ENCODE measurements around the gene NDUFAF8. TPM values are rescaled to one million over a fixed set of nuclear protein-coding genes. Genes with fewer than 3 reads are reported as not detected.

Gene NDUFAF8
- total RNA-seq, 2 experiments from 2014 or later = 42.3 to 48.3 TPM

DNA sequence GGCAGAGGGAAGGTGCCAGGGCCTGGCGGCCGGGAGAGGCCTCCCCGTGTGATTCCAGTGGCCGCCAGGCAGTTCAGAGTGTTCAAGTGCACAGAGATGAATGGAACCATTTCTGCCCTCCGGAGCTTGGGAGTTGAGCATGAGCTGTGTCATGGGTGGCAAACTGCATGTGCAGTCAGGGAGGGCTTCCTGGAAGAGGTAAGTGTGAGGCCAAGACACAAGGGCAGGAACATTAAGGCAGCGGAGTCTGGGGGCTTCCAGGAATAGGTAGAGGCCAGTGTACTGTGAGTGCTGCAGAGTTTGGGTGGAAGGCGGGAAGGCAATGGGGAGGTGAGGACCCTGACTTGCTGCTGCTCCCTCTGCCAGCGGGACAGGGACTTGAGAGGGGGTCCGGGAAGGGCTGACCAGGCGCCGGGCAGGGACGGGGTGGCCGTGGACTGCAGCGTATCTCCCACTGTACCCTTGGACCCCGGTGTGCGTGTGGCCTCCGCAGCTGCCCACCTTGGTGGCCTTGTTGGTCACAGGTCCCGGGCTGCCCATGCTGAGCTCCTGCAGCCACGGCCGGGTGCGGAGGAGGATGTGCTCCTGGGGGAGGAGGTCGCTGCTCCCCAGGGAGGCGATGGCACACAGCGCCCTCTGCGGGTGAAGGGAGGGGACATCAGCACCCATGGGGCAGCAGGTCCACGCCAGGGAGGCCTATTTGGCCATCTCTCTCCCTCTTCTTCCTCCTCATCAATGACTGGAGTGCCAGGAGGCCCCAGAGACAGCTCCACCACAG is 8.9 kb upstream of the NDUFAF8 start:
- Mint-ChIP-seq H3K4me3 (no peak overlapping the region), H3K4me1 (ENCODE audit: low read depth) (peaks cover 10% of the 10 kb centered on the region), H3K27ac (no peak overlapping the region), H3K36me3 (ENCODE audit: low read depth) (peaks cover 24% of the 10 kb centered on the region), H3K9me3 (ENCODE audit: insufficient read depth) (no peaks in the 10 kb centered on the region), H3K27me3 (ENCODE audit: low read depth) (no peaks in the 10 kb centered on the region)
- ChIA-PET CTCF (no interaction called here), POLR2A (interaction anchor here (1.0 kb wide), 1 partner anchor 9 kb away, joined by 4 read pairs; the partner anchor contains the start of genes NDUFAF8 and TEPSIN)
- ATAC-seq = no peak
- no peak for DNase-seq

GRCh38 chr17:81231121-81231645 is 7.9 kb upstream of the NDUFAF8 start:
- POLR2A ChIA-PET = no interaction called here

DNA sequence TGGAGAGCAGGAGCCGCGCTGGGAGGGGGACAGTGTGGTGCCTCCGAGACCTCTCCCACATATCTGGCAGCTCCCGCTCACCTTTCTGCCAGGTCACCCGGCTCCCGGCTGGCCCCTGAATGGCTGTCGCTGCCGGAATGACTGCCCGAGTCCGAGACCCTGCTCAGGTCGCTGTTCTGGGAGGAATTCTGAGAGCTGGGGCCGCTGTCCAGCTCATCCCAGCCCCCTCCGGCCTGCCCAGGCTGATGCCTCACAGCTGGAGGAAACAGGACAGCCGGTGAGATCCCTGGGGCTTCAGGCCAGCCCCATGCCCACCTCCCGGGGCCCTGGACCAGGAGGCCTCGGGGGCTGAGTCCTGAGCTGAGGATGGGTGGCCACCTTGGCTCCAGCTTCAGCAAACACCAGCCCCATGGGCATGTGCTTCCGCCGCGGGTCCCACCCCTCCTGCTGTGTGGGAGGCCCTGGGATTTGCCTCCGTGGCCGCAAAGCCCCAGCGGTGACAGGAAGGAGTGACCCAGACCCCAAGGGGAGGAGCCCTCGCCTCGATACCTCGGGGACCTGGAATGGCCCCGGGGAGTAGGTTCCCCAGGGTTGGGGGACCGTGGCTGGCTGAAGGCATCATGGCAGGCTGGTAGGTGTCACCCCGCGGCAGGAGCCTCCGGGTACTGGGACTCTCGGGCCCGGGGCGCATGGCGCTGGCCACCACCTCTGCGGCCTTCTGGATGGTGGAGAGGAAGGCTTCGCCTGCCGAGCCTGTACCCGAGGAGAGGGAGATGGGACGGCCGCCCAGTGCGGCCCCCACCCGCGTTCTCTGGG is 7.1 kb upstream of the NDUFAF8 start:
- Mint-ChIP-seq H3K36me3 (ENCODE audit: low read depth) (peaks cover 24% of the 10 kb centered on the region), H3K9me3 (ENCODE audit: insufficient read depth) (no peaks in the 10 kb centered on the region), H3K27ac (no peak overlapping the region), H3K27me3 (ENCODE audit: low read depth) (no peaks in the 10 kb centered on the region), H3K4me3 (no peak overlapping the region), H3K4me1 (ENCODE audit: low read depth) (peaks cover 15% of the 10 kb centered on the region)
- ChIA-PET CTCF (no interaction called here), POLR2A (interaction anchor here (0.6 kb wide), 1 partner anchor 1372 kb away, joined by 3 read pairs; no protein-coding TSS in a partner anchor)
- DNase-seq (no peak), ATAC-seq (no peak)

More at GRCh38 chr17:81231121-81231645, 7.9 kb upstream of the NDUFAF8 start:
- CTCF ChIA-PET = no interaction called here
- no peak for ATAC-seq
- H3K27ac Mint-ChIP-seq = no peak overlapping the region
- peaks cover 24% of the 10 kb centered on the region for H3K36me3 Mint-ChIP-seq (ENCODE audit: low read depth)
- DNase-seq = no peak
- H3K27me3 Mint-ChIP-seq (ENCODE audit: low read depth) = no peaks in the 10 kb centered on the region
- peaks cover 14% of the 10 kb centered on the region for H3K4me1 Mint-ChIP-seq (ENCODE audit: low read depth)
- no peak overlapping the region for H3K4me3 Mint-ChIP-seq
- no peaks in the 10 kb centered on the region for H3K9me3 Mint-ChIP-seq (ENCODE audit: insufficient read depth)

DNA sequence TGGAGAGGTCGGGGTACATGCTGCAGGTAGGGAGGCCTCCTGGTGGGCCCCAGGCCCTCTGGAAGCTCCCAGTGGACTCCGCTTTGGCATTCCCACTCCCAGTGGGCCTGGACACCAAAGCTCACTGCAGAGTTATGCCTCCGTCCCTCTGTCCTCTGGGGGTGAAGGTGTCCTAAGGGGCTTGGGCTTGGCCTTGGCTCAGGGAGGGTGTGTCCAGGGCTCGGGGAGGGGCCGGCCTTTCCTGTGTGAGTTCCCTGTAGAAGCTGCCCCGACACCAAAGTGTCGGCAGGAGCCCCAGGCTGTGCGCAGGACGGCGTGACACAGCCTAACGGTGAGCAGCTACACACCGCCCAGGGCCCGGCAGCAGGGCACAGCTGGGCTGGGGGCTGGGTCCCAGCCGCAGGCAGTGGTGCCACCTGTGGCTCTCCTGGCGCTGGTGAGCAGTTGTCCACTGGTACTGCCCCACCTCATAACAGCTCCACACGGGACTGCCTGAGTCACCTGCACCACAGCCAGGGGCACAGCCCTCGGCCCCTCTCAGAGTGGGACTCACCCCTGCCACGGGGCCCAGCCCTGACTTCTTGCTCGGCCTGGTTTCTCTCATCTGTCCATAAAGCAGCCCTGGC is 6.4 kb upstream of the NDUFAF8 start:
- no peak overlapping the region for H3K4me3 Mint-ChIP-seq
- no peaks in the 10 kb centered on the region for H3K27me3 Mint-ChIP-seq (ENCODE audit: low read depth)
- ChIA-PET POLR2A (no interaction called here), CTCF (no interaction called here)
- H3K27ac Mint-ChIP-seq = no peak overlapping the region
- no peak for DNase-seq
- no peaks in the 10 kb centered on the region for H3K9me3 Mint-ChIP-seq (ENCODE audit: insufficient read depth)
- H3K4me1 Mint-ChIP-seq (ENCODE audit: low read depth) = peaks cover 18% of the 10 kb centered on the region
- ATAC-seq = no peak
- peaks cover 21% of the 10 kb centered on the region for H3K36me3 Mint-ChIP-seq (ENCODE audit: low read depth)

GRCh38 chr17:81233316-81233715 is 5.8 kb upstream of the NDUFAF8 start:
- no peaks in the 10 kb centered on the region for H3K27me3 Mint-ChIP-seq (ENCODE audit: low read depth)
- ATAC-seq (no peak), DNase-seq (no peak)
- H3K9me3 Mint-ChIP-seq (ENCODE audit: insufficient read depth) = no peaks in the 10 kb centered on the region
- peaks cover 16% of the 10 kb centered on the region for H3K36me3 Mint-ChIP-seq (ENCODE audit: low read depth)
- H3K27ac Mint-ChIP-seq = no peak overlapping the region
- peaks cover 17% of the 10 kb centered on the region for H3K4me1 Mint-ChIP-seq (ENCODE audit: low read depth)
- POLR2A ChIA-PET = interaction anchor here (0.6 kb wide), 1 partner anchor 16 kb away, joined by 3 read pairs; no protein-coding TSS in a partner anchor
- CTCF ChIA-PET = no interaction called here
- no peak overlapping the region for H3K4me3 Mint-ChIP-seq

DNA sequence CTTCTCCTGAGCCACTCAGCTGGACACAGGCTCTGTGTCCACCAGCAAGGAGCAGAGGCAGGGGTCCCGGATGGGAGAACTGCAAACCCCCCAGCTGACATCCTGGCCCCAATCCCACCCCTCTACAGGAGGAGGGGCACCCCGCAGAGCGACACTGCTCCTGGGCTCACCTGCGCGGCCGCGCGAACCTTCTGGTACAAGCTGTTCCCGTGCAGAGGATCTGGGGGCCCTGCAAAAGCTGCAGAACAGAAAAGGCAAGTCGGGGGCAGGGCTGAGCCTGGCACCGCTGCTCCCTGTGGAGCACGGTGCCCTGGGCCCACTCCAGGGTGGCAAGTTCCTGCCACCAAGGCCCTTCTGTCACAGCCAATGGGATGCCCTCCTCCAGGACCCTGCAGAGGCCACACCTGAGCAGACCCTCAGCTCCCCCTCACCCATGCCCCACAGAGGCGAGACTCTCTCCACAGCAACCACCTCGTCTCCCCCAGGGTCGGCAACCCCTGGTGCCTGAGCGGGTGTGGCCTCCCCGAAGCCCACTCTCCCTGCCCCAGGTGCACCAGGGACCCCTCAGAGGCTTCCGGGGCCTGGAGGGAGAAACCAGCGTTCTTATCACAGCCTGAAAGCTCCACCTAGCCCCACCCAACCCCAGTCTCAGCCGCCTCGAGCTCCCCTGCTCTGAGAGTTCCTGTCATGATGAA is 5.2 kb upstream of the NDUFAF8 start:
- Mint-ChIP-seq H3K27ac (no peak overlapping the region), H3K4me1 (ENCODE audit: low read depth) (peaks cover 15% of the 10 kb centered on the region), H3K27me3 (ENCODE audit: low read depth) (no peaks in the 10 kb centered on the region), H3K4me3 (no peak overlapping the region), H3K36me3 (ENCODE audit: low read depth) (peaks cover 14% of the 10 kb centered on the region), H3K9me3 (ENCODE audit: insufficient read depth) (no peaks in the 10 kb centered on the region)
- ChIA-PET POLR2A (interaction anchor here (0.6 kb wide), 1 partner anchor 15 kb away, joined by 3 read pairs; no protein-coding TSS in a partner anchor), CTCF (no interaction called here)
- no peak for DNase-seq
- ATAC-seq = no peak

DNA sequence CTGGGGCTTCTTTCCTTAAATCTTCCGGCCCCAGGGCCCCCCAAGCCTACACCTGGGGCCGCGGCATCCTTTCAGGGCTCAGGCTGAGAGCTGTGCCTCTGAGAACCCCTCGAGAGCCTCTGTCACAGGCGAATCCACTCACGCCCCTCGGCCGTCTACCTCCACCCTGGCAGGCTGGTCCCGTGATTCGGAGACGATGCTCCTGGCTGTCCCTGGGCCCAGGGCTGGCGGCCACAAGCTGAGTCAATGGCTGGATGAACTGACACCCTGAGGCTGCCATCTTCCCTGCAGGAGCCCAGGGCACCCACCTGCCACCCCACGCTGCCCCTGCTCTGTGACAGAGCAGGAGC is 4.6 kb upstream of the NDUFAF8 start:
- DNase-seq (no peak), ATAC-seq (no peak)
- no peak overlapping the region for H3K27ac Mint-ChIP-seq
- H3K4me1 Mint-ChIP-seq (ENCODE audit: low read depth) = peaks cover 15% of the 10 kb centered on the region
- no peak overlapping the region for H3K4me3 Mint-ChIP-seq
- H3K36me3 Mint-ChIP-seq (ENCODE audit: low read depth) = peaks cover 13% of the 10 kb centered on the region
- ChIA-PET POLR2A (no interaction called here), CTCF (no interaction called here)
- H3K27me3 Mint-ChIP-seq (ENCODE audit: low read depth) = no peaks in the 10 kb centered on the region
- H3K9me3 Mint-ChIP-seq (ENCODE audit: insufficient read depth) = no peaks in the 10 kb centered on the region

GRCh38 chr17:81234940-81235821 is 3.9 kb upstream of the NDUFAF8 start:
- no peak for DNase-seq
- ChIA-PET CTCF (no interaction called here), POLR2A (no interaction called here)
- H3K27ac Mint-ChIP-seq = no peak overlapping the region
- ATAC-seq = no peak
- H3K4me3 Mint-ChIP-seq = no peak overlapping the region
- H3K9me3 Mint-ChIP-seq (ENCODE audit: insufficient read depth) = no peaks in the 10 kb centered on the region
- H3K4me1 Mint-ChIP-seq (ENCODE audit: low read depth) = peaks cover 18% of the 10 kb centered on the region
- H3K36me3 Mint-ChIP-seq (ENCODE audit: low read depth) = peaks cover 10% of the 10 kb centered on the region
- no peaks in the 10 kb centered on the region for H3K27me3 Mint-ChIP-seq (ENCODE audit: low read depth)

DNA sequence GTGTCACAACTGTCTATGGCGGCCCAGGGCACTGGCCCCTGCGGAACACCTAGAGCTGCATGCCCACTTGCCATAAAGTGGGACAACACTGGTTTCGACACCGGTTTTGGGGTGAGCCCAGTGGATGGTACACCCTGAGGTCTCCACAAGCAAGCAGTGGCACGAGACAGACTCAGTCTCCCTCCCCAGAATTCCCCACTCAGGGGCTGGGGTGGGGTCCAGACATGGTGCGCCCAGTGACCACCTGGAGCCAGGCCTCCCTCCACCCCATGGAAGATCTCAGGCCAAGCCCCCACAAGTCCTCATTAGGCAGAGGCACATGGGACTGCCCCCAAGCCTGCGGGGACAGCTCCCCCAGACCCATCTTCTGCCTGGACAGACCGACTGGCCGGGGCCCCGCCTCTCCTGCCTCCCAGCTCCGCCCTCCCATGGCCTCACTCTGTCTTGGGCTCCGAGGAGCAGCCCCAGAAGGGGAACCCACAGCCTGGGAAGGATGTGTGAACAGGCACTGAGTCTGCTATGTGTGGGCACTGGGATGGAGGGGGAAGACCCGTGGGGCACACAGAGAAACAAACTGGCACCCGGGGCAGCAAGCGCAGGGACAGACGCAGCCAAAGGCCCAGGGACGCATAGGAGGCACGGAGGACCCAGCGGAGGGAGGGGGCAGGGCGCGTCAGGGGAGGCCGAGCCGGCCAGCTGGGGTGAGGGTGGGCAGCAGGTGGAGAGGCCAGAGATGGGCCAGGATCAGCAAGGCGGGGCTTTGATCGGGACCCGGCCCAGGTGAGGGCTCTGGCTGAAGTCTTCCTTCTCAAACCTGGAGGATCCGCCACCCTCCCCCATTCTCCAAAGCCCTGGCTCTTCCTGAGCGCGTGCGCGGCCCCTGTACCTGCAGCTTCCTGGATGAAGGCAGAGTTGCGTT is 3.0 kb upstream of the NDUFAF8 start:
- no peak for ATAC-seq
- ChIA-PET POLR2A (interaction anchor here (0.6 kb wide), 1 partner anchor 391 kb away, joined by 3 read pairs; no protein-coding TSS in a partner anchor), CTCF (no interaction called here)
- H3K4me1 Mint-ChIP-seq (ENCODE audit: low read depth) = peaks cover 27% of the 10 kb centered on the region
- peaks cover 8% of the 10 kb centered on the region for H3K36me3 Mint-ChIP-seq (ENCODE audit: low read depth)
- no peaks in the 10 kb centered on the region for H3K27me3 Mint-ChIP-seq (ENCODE audit: low read depth)
- no peaks in the 10 kb centered on the region for H3K9me3 Mint-ChIP-seq (ENCODE audit: insufficient read depth)
- no peak overlapping the region for H3K4me3 Mint-ChIP-seq
- no peak overlapping the region for H3K27ac Mint-ChIP-seq
- DNase-seq = no peak

DNA sequence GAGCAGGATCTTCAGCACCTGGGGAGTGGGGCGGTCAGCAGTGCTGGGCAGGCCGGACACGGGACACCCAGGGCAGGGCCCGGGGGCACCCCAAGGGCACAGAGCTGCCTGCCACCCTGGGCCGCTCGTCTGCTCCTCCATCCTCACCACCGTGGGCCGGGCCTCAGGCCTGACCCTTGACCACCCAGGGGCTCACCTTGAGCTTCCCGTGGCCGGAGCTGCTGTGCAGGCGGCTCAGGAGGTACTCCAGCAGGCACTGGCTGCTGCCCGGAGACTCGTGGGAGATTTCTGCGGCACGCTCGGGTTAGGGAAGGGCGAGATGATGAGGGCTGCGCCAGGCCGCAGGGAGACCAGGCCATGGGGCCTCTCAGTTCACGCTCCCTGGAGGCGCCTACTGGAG is 2.3 kb upstream of the NDUFAF8 start:
- Mint-ChIP-seq H3K36me3 (ENCODE audit: low read depth) (peaks cover 12% of the 10 kb centered on the region), H3K4me3 (no peak overlapping the region), H3K27ac (no peak overlapping the region), H3K4me1 (ENCODE audit: low read depth) (peaks cover 33% of the 10 kb centered on the region), H3K9me3 (ENCODE audit: insufficient read depth) (no peaks in the 10 kb centered on the region), H3K27me3 (ENCODE audit: low read depth) (no peaks in the 10 kb centered on the region)
- ChIA-PET CTCF (no interaction called here), POLR2A (interaction anchor here (0.6 kb wide), 1 partner anchor 392 kb away, joined by 3 read pairs; no protein-coding TSS in a partner anchor)
- ATAC-seq = no peak
- no peak for DNase-seq
